Fibroblast of lung (primary cell): Measurements from ENCODE around the gene CKLF. TPM values are rescaled to one million over a fixed set of nuclear protein-coding genes. Genes with fewer than 3 reads are reported as not detected.

Source experiments
- DNase-seq, 2 donors: peaks; one replicate each; pipeline versions ENCODE4 v3.0.0 to v3.0.0-alpha.2; 2010; ENCODE audit warnings: low read depth in 2 of 2
- H2AFZ ChIP-seq: 2 replicates; pipeline ENCODE4 v1.5.1; 2012; ENCODE audit warnings: low read length, control low read depth, inconsistent platforms
- H3K27ac ChIP-seq: 2 replicates; pipeline ENCODE4 v1.5.1; 2011; ENCODE audit warnings: low read length, control low read depth; ENCODE audit not compliant: insufficient read depth
- H3K27me3 ChIP-seq: 2 replicates; pipeline ENCODE4 v1.5.1; 2011; ENCODE audit warnings: mild to moderate bottlenecking, low read length; ENCODE audit not compliant: control insufficient read depth, insufficient read depth
- H3K36me3 ChIP-seq: 2 replicates; pipeline ENCODE4 v1.5.1; 2011; ENCODE audit warnings: low read length; ENCODE audit not compliant: control insufficient read depth, insufficient read depth
- H3K4me1 ChIP-seq: 2 replicates; pipeline ENCODE4 v1.5.1; 2011; ENCODE audit warnings: low read length; ENCODE audit not compliant: control insufficient read depth, insufficient read depth; ENCODE audit errors: extremely low read depth
- H3K4me2 ChIP-seq: 2 replicates; pipeline ENCODE4 v1.5.1; 2011; ENCODE audit warnings: low read length, control low read depth; ENCODE audit not compliant: insufficient read depth; ENCODE audit errors: extremely low read depth
- H3K4me3 ChIP-seq, 4 experiments: fragments of 200-600 bp in 1 of 4; sonication (generic) in 1 of 4; replicated peaks in 1 of 4; 2 replicates each; pipeline ENCODE4 v1.5.1; 2011 to 2016; ENCODE audit warnings: low read length in 4 of 4, low read depth in 3 of 4, mild to moderate bottlenecking in 3 of 4, control low read depth in 2 of 4, inconsistent platforms in 1 of 4, mixed read lengths in 1 of 4; ENCODE audit not compliant: insufficient read depth in 1 of 4; ENCODE audit errors: control extremely low read depth in 1 of 4
- H3K79me2 ChIP-seq: 2 replicates; pipeline ENCODE4 v1.5.1; 2012; ENCODE audit warnings: mild to moderate bottlenecking, low read length, inconsistent platforms; ENCODE audit not compliant: control insufficient read depth, insufficient read depth
- H3K9ac ChIP-seq: 2 replicates; pipeline ENCODE4 v1.5.1; 2011; ENCODE audit warnings: mild to moderate bottlenecking, low read length, control low read depth; ENCODE audit not compliant: insufficient read depth
- H3K9me3 ChIP-seq: 2 replicates; pipeline ENCODE4 v1.5.1; 2012; ENCODE audit warnings: low read depth, low read length; ENCODE audit not compliant: control insufficient read depth, insufficient read depth
- H4K20me1 ChIP-seq: 2 replicates; pipeline ENCODE4 v1.5.1; 2011; ENCODE audit warnings: low read length; ENCODE audit not compliant: control insufficient read depth, insufficient read depth; ENCODE audit errors: extremely low read depth
- EZH2 ChIP-seq: IDR thresholded peaks from 2 replicates; pipeline ENCODE4 v1.5.1; 2012; ENCODE audit warnings: low read length, control low read depth, mild to moderate bottlenecking; ENCODE audit errors: missing control alignments
- polyA plus RNA-seq, 2 donors: library from polyadenylated mRNA; depleted of rRNA in 1 of 2; stranded (reverse) in 1 of 2; unstranded in 1 of 2; fragments of >200 nt; gene quantifications; 2 replicates each; pipeline ENCODE4 v1.2.1, GENCODE V29; 2011 to 2012; ENCODE audit warnings: missing spikeins in 1 of 2
- total RNA-seq: library from RNA; depleted of rRNA; stranded (reverse); fragments of >200 nt; gene quantifications from 2 replicates; pipeline ENCODE4 v1.2.1, GENCODE V29; 2014
- TF ChIP-seq, protein P1 (sequence below), 2 donors: IDR thresholded peaks in 1 of 2; conservative IDR thresholded peaks in 1 of 2; 1 replicate in 1 of 2; 2 replicates in 1 of 2; pipeline ENCODE4 v1.5.1; 2011 to 2012; ENCODE audit warnings: low read length in 2 of 2, control low read depth in 1 of 2, inconsistent platforms in 1 of 2, low read depth in 1 of 2, mild to moderate bottlenecking in 1 of 2

The CKLF gene
- total and polyA plus RNA-seq, 2 donors (not counting 1 experiment from before 2014, with no cell fraction given), result 41.9 to 70.9 TPM

DNA sequence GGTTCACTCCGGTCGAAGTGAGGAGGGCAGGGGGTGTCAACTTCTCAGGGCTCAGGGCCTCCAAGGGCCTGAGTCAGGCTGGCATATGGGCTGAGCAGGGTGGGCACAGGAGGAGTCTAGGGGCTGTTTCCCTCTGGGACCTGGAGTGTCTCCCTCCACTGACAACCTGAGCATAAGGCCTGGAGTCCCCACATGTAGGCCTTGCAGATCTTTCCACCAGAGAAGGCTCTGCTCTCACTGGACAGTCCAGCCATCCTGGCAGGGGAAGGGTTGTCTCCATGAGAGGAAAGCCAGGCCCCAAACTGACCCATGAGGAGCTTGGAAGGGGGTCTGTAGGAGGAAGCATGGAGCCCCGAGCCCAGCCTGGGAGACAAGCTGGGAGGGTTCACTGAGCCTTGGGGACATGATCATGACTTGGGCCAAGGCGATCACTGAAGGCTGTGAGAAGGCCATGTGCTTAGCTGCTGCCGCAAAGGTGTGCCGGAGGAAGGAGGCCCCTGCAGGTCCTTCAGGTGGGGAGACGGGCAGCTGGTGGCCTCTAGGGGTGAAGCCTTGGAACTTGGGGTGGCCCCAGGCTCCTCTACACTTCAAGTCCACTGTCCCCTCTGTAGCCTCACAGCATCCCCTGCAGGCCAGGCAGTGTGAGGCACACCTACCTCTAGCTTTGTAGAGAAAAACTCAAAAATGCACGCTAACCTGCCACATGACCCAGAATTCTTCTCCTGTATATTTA lies 36.8 kb downstream of the CKLF start:
- H3K9ac ChIP-seq, result no peak overlapping the region
- H3K36me3 ChIP-seq, result no peaks in the 10 kb centered on the region
- no peak overlapping the region for H2AFZ ChIP-seq
- TF ChIP-seq EZH2, result no peak
- TF ChIP-seq, protein P1, sequence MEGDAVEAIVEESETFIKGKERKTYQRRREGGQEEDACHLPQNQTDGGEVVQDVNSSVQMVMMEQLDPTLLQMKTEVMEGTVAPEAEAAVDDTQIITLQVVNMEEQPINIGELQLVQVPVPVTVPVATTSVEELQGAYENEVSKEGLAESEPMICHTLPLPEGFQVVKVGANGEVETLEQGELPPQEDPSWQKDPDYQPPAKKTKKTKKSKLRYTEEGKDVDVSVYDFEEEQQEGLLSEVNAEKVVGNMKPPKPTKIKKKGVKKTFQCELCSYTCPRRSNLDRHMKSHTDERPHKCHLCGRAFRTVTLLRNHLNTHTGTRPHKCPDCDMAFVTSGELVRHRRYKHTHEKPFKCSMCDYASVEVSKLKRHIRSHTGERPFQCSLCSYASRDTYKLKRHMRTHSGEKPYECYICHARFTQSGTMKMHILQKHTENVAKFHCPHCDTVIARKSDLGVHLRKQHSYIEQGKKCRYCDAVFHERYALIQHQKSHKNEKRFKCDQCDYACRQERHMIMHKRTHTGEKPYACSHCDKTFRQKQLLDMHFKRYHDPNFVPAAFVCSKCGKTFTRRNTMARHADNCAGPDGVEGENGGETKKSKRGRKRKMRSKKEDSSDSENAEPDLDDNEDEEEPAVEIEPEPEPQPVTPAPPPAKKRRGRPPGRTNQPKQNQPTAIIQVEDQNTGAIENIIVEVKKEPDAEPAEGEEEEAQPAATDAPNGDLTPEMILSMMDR (conservative IDR thresholded peaks at IDR 0.05 in 1 of 2, IDR thresholded peaks at IDR 0.05 in 1 of 2; ENCODE audit: low read depth in 1 of 2, low read length in 2 of 2), result peak; percentile 41 to 68
- peaks cover 4% of the 10 kb centered on the region for H3K27me3 ChIP-seq
- no peaks in the 10 kb centered on the region for H3K4me1 ChIP-seq
- DNase-seq, result peak in 1 of 2 donors; percentile 40
- no peak overlapping the region for H3K4me2 ChIP-seq
- H3K4me3 ChIP-seq, result no peak overlapping the region
- H3K27ac ChIP-seq, result no peak overlapping the region
- H3K9me3 ChIP-seq, result no peaks in the 10 kb centered on the region
- no peaks in the 10 kb centered on the region for H4K20me1 ChIP-seq
- no peaks in the 10 kb centered on the region for H3K79me2 ChIP-seq

- H3K4me2 ChIP-seq, result no peak overlapping the region
- H2AFZ ChIP-seq, result no peak overlapping the region
- H4K20me1 ChIP-seq, result no peaks in the 10 kb centered on the region
- H3K9me3 ChIP-seq, result no peaks in the 10 kb centered on the region
- no peaks in the 10 kb centered on the region for H3K4me1 ChIP-seq
- no peak overlapping the region for H3K4me3 ChIP-seq
- no peak overlapping the region for H3K27ac ChIP-seq
- TF ChIP-seq, protein P1 (conservative IDR thresholded peaks at IDR 0.05 in 1 of 2, IDR thresholded peaks at IDR 0.05 in 1 of 2; ENCODE audit: low read depth in 1 of 2, low read length in 2 of 2), result no peak
- TF ChIP-seq EZH2, result no peak
- peaks cover 4% of the 10 kb centered on the region for H3K27me3 ChIP-seq
- no peaks in the 10 kb centered on the region for H3K79me2 ChIP-seq
- H3K36me3 ChIP-seq, result no peaks in the 10 kb centered on the region
- H3K9ac ChIP-seq, result no peak overlapping the region
- no peak for DNase-seq
Observed at GRCh38 chr16:66590322-66590721, 37.9 kb downstream of the CKLF start.

DNA sequence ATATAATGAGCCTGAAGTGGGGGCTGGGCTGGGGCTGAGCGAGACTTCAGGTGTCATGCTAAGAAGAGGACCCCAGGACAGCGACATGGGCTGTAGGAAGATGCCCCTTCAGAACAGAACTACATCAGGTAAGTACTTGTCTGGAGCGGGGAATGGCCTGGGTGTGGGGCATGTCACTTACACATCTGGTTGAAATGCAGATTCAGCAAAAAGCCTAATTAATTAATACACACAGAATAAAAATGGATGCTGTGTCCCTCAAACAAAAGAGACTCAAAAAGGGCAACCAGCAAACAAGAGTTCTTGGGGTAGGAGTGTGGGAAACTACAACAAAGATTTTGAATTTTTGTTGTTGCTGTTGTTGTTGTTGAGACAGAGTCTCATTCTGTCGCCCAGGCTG lies 38.6 kb downstream of the CKLF start:
- Histone ChIP-seq H3K4me3 (no peak overlapping the region), H3K9ac (no peak overlapping the region), H3K4me2 (no peak overlapping the region), H3K27me3 (peaks cover 4% of the 10 kb centered on the region), H3K4me1 (no peaks in the 10 kb centered on the region), H3K9me3 (no peaks in the 10 kb centered on the region), H3K79me2 (no peaks in the 10 kb centered on the region), H3K27ac (no peak overlapping the region), H4K20me1 (no peaks in the 10 kb centered on the region), H2AFZ (no peak overlapping the region), H3K36me3 (no peaks in the 10 kb centered on the region)
- TF ChIP-seq, protein P1 (conservative IDR thresholded peaks at IDR 0.05 in 1 of 2, IDR thresholded peaks at IDR 0.05 in 1 of 2; ENCODE audit: low read depth in 1 of 2, low read length in 2 of 2), result no peak
- TF ChIP-seq EZH2, result no peak
- DNase-seq, result no peak
